Measurements from ENCODE around the gene VCX3B.

DNA sequence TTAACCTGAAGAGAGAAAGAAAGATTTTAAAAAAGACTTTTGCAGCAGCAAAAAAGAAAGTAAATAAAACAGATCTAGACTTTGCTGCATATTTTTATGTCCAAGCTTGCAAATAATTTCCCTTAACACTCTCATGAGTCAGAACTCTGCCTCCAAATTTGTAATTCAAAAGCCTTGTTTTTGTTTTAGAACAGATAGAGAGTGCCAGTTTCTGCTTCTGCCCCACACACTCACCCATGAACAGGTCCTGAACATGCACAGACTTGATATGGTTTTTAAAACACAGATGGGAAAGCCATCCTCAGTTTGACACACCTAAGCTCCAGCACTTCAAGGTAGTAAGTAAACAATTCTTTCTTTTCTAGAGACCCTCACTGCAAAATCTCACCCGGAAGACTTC is 39.7 kb upstream of the VCX3B start:
- TF ChIP-seq, protein P1, sequence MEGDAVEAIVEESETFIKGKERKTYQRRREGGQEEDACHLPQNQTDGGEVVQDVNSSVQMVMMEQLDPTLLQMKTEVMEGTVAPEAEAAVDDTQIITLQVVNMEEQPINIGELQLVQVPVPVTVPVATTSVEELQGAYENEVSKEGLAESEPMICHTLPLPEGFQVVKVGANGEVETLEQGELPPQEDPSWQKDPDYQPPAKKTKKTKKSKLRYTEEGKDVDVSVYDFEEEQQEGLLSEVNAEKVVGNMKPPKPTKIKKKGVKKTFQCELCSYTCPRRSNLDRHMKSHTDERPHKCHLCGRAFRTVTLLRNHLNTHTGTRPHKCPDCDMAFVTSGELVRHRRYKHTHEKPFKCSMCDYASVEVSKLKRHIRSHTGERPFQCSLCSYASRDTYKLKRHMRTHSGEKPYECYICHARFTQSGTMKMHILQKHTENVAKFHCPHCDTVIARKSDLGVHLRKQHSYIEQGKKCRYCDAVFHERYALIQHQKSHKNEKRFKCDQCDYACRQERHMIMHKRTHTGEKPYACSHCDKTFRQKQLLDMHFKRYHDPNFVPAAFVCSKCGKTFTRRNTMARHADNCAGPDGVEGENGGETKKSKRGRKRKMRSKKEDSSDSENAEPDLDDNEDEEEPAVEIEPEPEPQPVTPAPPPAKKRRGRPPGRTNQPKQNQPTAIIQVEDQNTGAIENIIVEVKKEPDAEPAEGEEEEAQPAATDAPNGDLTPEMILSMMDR (IDR thresholded peaks at IDR 0.05) = no peak
- TF ChIP-seq POLR2A (IDR thresholded peaks at IDR 0.05) (no peak), POLR2AphosphoS5 (IDR thresholded peaks at IDR 0.05) (no peak)
